HUES64 (cell line): ENCODE measurements around the gene FREM1.

Source experiments
- H3K27ac ChIP-seq: 2 replicates; pipeline ENCODE4 v1.7.0; 2013; ENCODE audit warnings: low read depth, low read length, inconsistent platforms
- H3K27me3 ChIP-seq: 2 replicates; pipeline ENCODE4 v1.6.1; 2013; ENCODE audit warnings: mild to moderate bottlenecking, low read length; ENCODE audit not compliant: insufficient read depth
- H3K36me3 ChIP-seq: 2 replicates; pipeline ENCODE4 v1.6.1; 2013; ENCODE audit warnings: mild to moderate bottlenecking, low read length; ENCODE audit not compliant: insufficient read depth
- H3K4me1 ChIP-seq: 2 replicates; pipeline ENCODE4 v1.6.1; 2013; ENCODE audit warnings: mild to moderate bottlenecking, low read length, moderate library complexity; ENCODE audit not compliant: insufficient read depth
- H3K4me3 ChIP-seq: 2 replicates; pipeline ENCODE4 v1.5.1; 2013; ENCODE audit warnings: mild to moderate bottlenecking, low read length, moderate library complexity
- H3K9ac ChIP-seq: 2 replicates; pipeline ENCODE4 v1.6.1; 2013; ENCODE audit warnings: mild to moderate bottlenecking, low read depth, low read length
- H3K9me3 ChIP-seq: 2 replicates; pipeline ENCODE4 v1.6.1; 2013; ENCODE audit warnings: low read depth, low read length; ENCODE audit not compliant: insufficient read depth
- WGBS: fragments of 150-250, 120-280 bp; methylation state at CpG from one replicate; pipeline ENCODE4 v1.1.7; 2013; ENCODE audit warnings: missing lambda C conversion rate; 5-methylcytosine and 5-hydroxymethylcytosine counted together

Gene FREM1

GRCh38 chr9:14893280-14893679 is 16.9 kb downstream of the FREM1 start:
- no peak overlapping the region for H3K27ac ChIP-seq
- no peaks in the 10 kb centered on the region for H3K9me3 ChIP-seq
- 95% methylated on average over 1 of the region's 1 CpG for WGBS
- H3K27me3 ChIP-seq, result no peaks in the 10 kb centered on the region
- no peak overlapping the region for H3K4me3 ChIP-seq
- no peaks in the 10 kb centered on the region for H3K36me3 ChIP-seq
- no peak overlapping the region for H3K9ac ChIP-seq
- peaks cover 20% of the 10 kb centered on the region for H3K4me1 ChIP-seq

- Histone ChIP-seq H3K9me3 (no peaks in the 10 kb centered on the region), H3K4me3 (no peak overlapping the region), H3K4me1 (peaks cover 15% of the 10 kb centered on the region), H3K9ac (no peak overlapping the region), H3K27ac (no peak overlapping the region), H3K27me3 (no peaks in the 10 kb centered on the region), H3K36me3 (no peaks in the 10 kb centered on the region)
- WGBS, result 47% methylated on average over 1 of the region's 1 CpG
These were observed 18.9 kb downstream of the FREM1 start for GRCh38 chr9:14891332-14891731.

GRCh38 chr9:14889451-14889850 is 20.8 kb downstream of the FREM1 start:
- H3K36me3 ChIP-seq, result no peaks in the 10 kb centered on the region
- 58% methylated on average over 2 of the region's 3 CpGs for WGBS
- no peak overlapping the region for H3K4me3 ChIP-seq
- peaks cover 15% of the 10 kb centered on the region for H3K4me1 ChIP-seq
- no peaks in the 10 kb centered on the region for H3K9me3 ChIP-seq
- no peaks in the 10 kb centered on the region for H3K27me3 ChIP-seq
- H3K9ac ChIP-seq, result no peak overlapping the region
- H3K27ac ChIP-seq, result no peak overlapping the region

- Histone ChIP-seq H3K4me3 (no peak overlapping the region), H3K9me3 (no peaks in the 10 kb centered on the region), H3K4me1 (peaks cover 15% of the 10 kb centered on the region), H3K27ac (no peak overlapping the region), H3K27me3 (no peaks in the 10 kb centered on the region), H3K9ac (no peak overlapping the region), H3K36me3 (no peaks in the 10 kb centered on the region)
- WGBS, result 61% methylated on average over 1 of the region's 1 CpG
These were observed 21.4 kb downstream of the FREM1 start for GRCh38 chr9:14888875-14889274.

- Histone ChIP-seq H3K36me3 (no peaks in the 10 kb centered on the region), H3K27me3 (no peaks in the 10 kb centered on the region), H3K4me1 (peaks cover 15% of the 10 kb centered on the region), H3K4me3 (no peak overlapping the region), H3K9me3 (no peaks in the 10 kb centered on the region), H3K27ac (no peak overlapping the region), H3K9ac (no peak overlapping the region)
- 91% methylated on average over 1 of the region's 1 CpG for WGBS
These were observed 22.0 kb downstream of the FREM1 start for GRCh38 chr9:14888272-14888671.

- Histone ChIP-seq H3K4me1 (peaks cover 15% of the 10 kb centered on the region), H3K4me3 (no peak overlapping the region), H3K27me3 (no peaks in the 10 kb centered on the region), H3K9me3 (no peaks in the 10 kb centered on the region), H3K27ac (no peak overlapping the region), H3K9ac (no peak overlapping the region), H3K36me3 (no peaks in the 10 kb centered on the region)
- WGBS, result 71% methylated on average over 4 of the region's 4 CpGs
These were observed 23.1 kb downstream of the FREM1 start for GRCh38 chr9:14887149-14887548.

GRCh38 chr9:14883310-14883944 is 26.8 kb downstream of the FREM1 start:
- peaks cover 4% of the 10 kb centered on the region; the same call in 1 of the 2 replicates for H3K4me1 ChIP-seq
- no peak overlapping the region for H3K4me3 ChIP-seq
- no peaks in the 10 kb centered on the region for H3K27me3 ChIP-seq
- no peak overlapping the region for H3K9ac ChIP-seq
- H3K27ac ChIP-seq, result no peak overlapping the region
- H3K36me3 ChIP-seq, result no peaks in the 10 kb centered on the region
- H3K9me3 ChIP-seq, result no peaks in the 10 kb centered on the region
- 88% methylated on average over 4 of the region's 4 CpGs for WGBS

GRCh38 chr9:14882090-14882489 is 28.1 kb downstream of the FREM1 start:
- Histone ChIP-seq H3K36me3 (no peaks in the 10 kb centered on the region), H3K9me3 (peaks cover 3% of the 10 kb centered on the region), H3K4me1 (peaks cover 4% of the 10 kb centered on the region; the same call in 1 of the 2 replicates), H3K27ac (no peak overlapping the region), H3K4me3 (no peak overlapping the region), H3K9ac (no peak overlapping the region), H3K27me3 (no peaks in the 10 kb centered on the region)
- WGBS, result no CpG with 5 or more reads among the region's 1 CpG

- 0 out of 2 replicates have a peak, but pooled peaks cover 2% of the 10 kb centered on the region for H3K36me3 ChIP-seq
- H3K27ac ChIP-seq, result no peak overlapping the region
- H3K4me1 ChIP-seq, result peaks cover 4% of the 10 kb centered on the region; the same call in 1 of the 2 replicates
- peaks cover 10% of the 10 kb centered on the region for H3K9me3 ChIP-seq
- no peak overlapping the region for H3K9ac ChIP-seq
- WGBS, result 72% methylated on average over 4 of the region's 4 CpGs
- no peak overlapping the region for H3K4me3 ChIP-seq
- H3K27me3 ChIP-seq, result no peaks in the 10 kb centered on the region
These were observed 29.2 kb downstream of the FREM1 start for GRCh38 chr9:14881006-14881405.

- no peak overlapping the region for H3K4me3 ChIP-seq
- peaks cover 8% of the 10 kb centered on the region; the same call in 1 of the 2 replicates for H3K4me1 ChIP-seq
- H3K9me3 ChIP-seq, result no peaks in the 10 kb centered on the region
- H3K27me3 ChIP-seq, result no peaks in the 10 kb centered on the region
- H3K36me3 ChIP-seq, result no peaks in the 10 kb centered on the region
- H3K27ac ChIP-seq, result no peak overlapping the region
- no peak overlapping the region for H3K9ac ChIP-seq
These were observed 40.1 kb downstream of the FREM1 start for GRCh38 chr9:14870090-14870489.

GRCh38 chr9:14869671-14870070 is 40.6 kb downstream of the FREM1 start:
- Histone ChIP-seq H3K36me3 (no peaks in the 10 kb centered on the region), H3K9ac (no peak overlapping the region), H3K27ac (no peak overlapping the region), H3K9me3 (no peaks in the 10 kb centered on the region), H3K4me1 (peaks cover 12% of the 10 kb centered on the region; the same call in 1 of the 2 replicates), H3K4me3 (no peak overlapping the region), H3K27me3 (no peaks in the 10 kb centered on the region)
- whole genome bisulfite sequencing, result 99% methylated on average over 3 of the region's 3 CpGs
